K562 (cell line): ENCODE data around the gene DHX29. TPM values are rescaled to one million over a fixed set of nuclear protein-coding genes. Genes with fewer than 3 reads are reported as not detected.

Experiments used
- CAMTA2 ChIP-seq: fragments of 250-450 bp; sonication (Bioruptor Pico); conservative IDR thresholded peaks from 2 replicates; pipeline ENCODE4 v1.5.1; 2022
- CXXC5 ChIP-seq: fragments of 250-450 bp; sonication (Bioruptor Pico); IDR thresholded peaks from 2 replicates; pipeline ENCODE4 v1.8.0; 2022; ENCODE audit warnings: inconsistent platforms, mild to moderate bottlenecking, moderate library complexity
- MCM7 ChIP-seq, 2 experiments: fragments of 450-650 bp; IDR thresholded peaks; 2 replicates each; pipeline ENCODE4 v1.6.1; 2016 to 2018
- NCOA6 ChIP-seq: fragments of 450-650 bp; IDR thresholded peaks from 2 replicates; pipeline ENCODE4 v1.6.1; 2017; ENCODE audit warnings: mild to moderate bottlenecking
- TEAD4 ChIP-seq, 2 experiments: sonication (generic) in 1 of 2; formaldehyde crosslinking in 1 of 2; IDR thresholded peaks; 2 replicates each; pipeline versions ENCODE4 v1.6.1 to v1.8.0; 2012 to 2022; ENCODE audit warnings: borderline replicate concordance in 1 of 2, inconsistent platforms in 1 of 2, low read length in 1 of 2, mild to moderate bottlenecking in 1 of 2, missing genetic modification reagents in 1 of 2
- ZKSCAN1 ChIP-seq: fragments of 150-350 bp; IDR thresholded peaks from 2 replicates; pipeline ENCODE4 v1.6.1; 2016; ENCODE audit warnings: low read depth, low read length
- ZNF232 ChIP-seq: sonication (generic); formaldehyde crosslinking; IDR thresholded peaks from 2 replicates; pipeline ENCODE4 v1.8.0; 2022; ENCODE audit warnings: mild to moderate bottlenecking, missing genetic modification reagents
- ZNF274 ChIP-seq: IDR thresholded peaks from 2 replicates; pipeline ENCODE4 v1.6.1; 2011; ENCODE audit warnings: low read depth, mild to moderate bottlenecking, low read length, moderate library complexity, borderline replicate concordance
- ZNF695 ChIP-seq: fragments of 450-650 bp; formaldehyde crosslinking; IDR thresholded peaks from 2 replicates; pipeline ENCODE4 v1.4.0; 2020; ENCODE audit warnings: mild to moderate bottlenecking, moderate library complexity
- polyA plus RNA-seq, 8 experiments: library from polyadenylated mRNA; depleted of rRNA in 4 of 8; stranded (reverse) in 5 of 8; unstranded in 3 of 8; fragments of >200 nt; fragmentation: Nextera tagmentation in 2 of 8; fragmentation: Illumina TruSeq in 1 of 8; extraction: Ambion mirVana in 2 of 8; extraction: Trizol in 1 of 8; gene quantifications; 2 replicates each; pipeline versions ENCODE4 v1.2.1 to v1.2.3, GENCODE V29; 2011 to 2014; ENCODE audit warnings: inconsistent platforms in 1 of 8, missing spikeins in 1 of 8
- total RNA-seq, 7 experiments: library from RNA; depleted of rRNA in 6 of 7; stranded (reverse); fragments of >200 nt in 6 of 7; fragmentation: Illumina TruSeq in 2 of 7; extraction: Trizol in 2 of 7; gene quantifications; 2 replicates each; pipeline versions ENCODE4 v1.2.1 to v1.2.3, GENCODE V29; 2011 to 2021; ENCODE audit warnings: low replicate concordance in 1 of 7
- TF ChIP-seq, protein P1 (sequence below): sonication (generic); formaldehyde crosslinking; IDR thresholded peaks from 2 replicates; pipeline ENCODE4 v1.8.0; 2022; ENCODE audit warnings: mild to moderate bottlenecking, missing genetic modification reagents
- TF ChIP-seq, protein P2 (sequence below): fragments of 250-450 bp; sonication (Bioruptor Pico); IDR thresholded peaks from 2 replicates; pipeline ENCODE4 v1.4.0; 2020; ENCODE audit warnings: mild to moderate bottlenecking, moderate library complexity
- TF ChIP-seq, protein P3 (sequence below): fragments of 250-450 bp; sonication (Bioruptor Pico); IDR thresholded peaks from 2 replicates; pipeline ENCODE4 v1.5.0; 2020; ENCODE audit warnings: mild to moderate bottlenecking
- TF ChIP-seq, protein P4 (sequence below): fragments of 450-650 bp; conservative IDR thresholded peaks from 2 replicates; pipeline ENCODE4 v1.6.1; 2016; ENCODE audit warnings: missing genetic modification characterization, low read depth, mild to moderate bottlenecking, control low read depth, missing compliant biosample characterization
- TF ChIP-seq, protein P5 (sequence below): fragments of 250-450 bp; sonication (Bioruptor Pico); IDR thresholded peaks from 2 replicates; pipeline ENCODE4 v1.4.0; 2020

Gene DHX29
- total and polyA plus RNA-seq, 9 of the 15 experiments (the other 6 are each of a cell fraction or from before 2014, with no cell fraction given) = 7.5 to 42.1 (median 25.0) TPM

DNA sequence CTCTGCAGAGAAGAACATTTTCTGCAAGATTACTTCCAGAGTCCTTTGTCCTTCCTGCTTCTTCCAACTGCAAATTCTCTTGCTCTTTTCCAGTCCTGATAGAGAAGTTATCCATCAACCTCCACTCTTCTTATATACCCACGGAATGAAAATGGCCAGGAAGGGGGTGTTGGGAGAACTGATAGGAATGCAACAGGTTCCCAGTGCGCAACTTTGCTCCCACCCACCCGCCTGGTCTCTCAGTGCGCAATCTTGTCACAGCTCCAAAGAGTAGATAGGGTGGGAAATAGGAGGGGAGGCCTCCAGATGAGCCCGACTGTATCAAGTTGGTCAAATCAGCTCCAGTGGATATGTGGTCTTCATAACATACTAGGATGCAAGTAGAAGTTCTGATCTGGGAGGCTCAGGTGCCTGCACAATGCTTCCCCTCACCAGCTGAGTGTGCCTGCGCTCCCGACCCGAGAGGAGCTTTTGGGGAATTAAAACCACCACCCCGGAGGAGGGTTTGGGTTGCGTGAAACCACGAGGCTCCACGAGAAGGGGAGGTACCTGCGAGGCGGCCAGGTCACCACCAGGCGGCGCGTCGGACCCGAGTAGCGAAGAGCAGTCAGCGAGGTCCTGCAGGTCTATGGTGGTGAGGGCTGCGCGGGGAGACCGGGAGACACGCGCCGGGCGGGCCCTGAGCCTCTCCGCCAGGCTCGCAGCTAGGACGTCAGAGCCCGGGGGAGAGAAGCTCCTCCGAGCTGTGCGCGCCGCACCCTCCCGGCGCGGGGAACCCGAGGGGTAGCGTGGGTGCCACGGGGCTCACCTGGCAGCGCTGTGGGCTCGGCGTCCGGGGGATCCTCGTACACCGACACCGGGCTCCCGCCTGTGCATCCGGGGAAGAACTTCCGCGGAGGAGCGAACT is 81.2 kb downstream of the DHX29 start (continued):
- TF ChIP-seq, protein P1, sequence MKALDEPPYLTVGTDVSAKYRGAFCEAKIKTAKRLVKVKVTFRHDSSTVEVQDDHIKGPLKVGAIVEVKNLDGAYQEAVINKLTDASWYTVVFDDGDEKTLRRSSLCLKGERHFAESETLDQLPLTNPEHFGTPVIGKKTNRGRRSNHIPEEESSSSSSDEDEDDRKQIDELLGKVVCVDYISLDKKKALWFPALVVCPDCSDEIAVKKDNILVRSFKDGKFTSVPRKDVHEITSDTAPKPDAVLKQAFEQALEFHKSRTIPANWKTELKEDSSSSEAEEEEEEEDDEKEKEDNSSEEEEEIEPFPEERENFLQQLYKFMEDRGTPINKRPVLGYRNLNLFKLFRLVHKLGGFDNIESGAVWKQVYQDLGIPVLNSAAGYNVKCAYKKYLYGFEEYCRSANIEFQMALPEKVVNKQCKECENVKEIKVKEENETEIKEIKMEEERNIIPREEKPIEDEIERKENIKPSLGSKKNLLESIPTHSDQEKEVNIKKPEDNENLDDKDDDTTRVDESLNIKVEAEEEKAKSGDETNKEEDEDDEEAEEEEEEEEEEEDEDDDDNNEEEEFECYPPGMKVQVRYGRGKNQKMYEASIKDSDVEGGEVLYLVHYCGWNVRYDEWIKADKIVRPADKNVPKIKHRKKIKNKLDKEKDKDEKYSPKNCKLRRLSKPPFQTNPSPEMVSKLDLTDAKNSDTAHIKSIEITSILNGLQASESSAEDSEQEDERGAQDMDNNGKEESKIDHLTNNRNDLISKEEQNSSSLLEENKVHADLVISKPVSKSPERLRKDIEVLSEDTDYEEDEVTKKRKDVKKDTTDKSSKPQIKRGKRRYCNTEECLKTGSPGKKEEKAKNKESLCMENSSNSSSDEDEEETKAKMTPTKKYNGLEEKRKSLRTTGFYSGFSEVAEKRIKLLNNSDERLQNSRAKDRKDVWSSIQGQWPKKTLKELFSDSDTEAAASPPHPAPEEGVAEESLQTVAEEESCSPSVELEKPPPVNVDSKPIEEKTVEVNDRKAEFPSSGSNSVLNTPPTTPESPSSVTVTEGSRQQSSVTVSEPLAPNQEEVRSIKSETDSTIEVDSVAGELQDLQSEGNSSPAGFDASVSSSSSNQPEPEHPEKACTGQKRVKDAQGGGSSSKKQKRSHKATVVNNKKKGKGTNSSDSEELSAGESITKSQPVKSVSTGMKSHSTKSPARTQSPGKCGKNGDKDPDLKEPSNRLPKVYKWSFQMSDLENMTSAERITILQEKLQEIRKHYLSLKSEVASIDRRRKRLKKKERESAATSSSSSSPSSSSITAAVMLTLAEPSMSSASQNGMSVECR = no peak
- TF ChIP-seq, protein P2, sequence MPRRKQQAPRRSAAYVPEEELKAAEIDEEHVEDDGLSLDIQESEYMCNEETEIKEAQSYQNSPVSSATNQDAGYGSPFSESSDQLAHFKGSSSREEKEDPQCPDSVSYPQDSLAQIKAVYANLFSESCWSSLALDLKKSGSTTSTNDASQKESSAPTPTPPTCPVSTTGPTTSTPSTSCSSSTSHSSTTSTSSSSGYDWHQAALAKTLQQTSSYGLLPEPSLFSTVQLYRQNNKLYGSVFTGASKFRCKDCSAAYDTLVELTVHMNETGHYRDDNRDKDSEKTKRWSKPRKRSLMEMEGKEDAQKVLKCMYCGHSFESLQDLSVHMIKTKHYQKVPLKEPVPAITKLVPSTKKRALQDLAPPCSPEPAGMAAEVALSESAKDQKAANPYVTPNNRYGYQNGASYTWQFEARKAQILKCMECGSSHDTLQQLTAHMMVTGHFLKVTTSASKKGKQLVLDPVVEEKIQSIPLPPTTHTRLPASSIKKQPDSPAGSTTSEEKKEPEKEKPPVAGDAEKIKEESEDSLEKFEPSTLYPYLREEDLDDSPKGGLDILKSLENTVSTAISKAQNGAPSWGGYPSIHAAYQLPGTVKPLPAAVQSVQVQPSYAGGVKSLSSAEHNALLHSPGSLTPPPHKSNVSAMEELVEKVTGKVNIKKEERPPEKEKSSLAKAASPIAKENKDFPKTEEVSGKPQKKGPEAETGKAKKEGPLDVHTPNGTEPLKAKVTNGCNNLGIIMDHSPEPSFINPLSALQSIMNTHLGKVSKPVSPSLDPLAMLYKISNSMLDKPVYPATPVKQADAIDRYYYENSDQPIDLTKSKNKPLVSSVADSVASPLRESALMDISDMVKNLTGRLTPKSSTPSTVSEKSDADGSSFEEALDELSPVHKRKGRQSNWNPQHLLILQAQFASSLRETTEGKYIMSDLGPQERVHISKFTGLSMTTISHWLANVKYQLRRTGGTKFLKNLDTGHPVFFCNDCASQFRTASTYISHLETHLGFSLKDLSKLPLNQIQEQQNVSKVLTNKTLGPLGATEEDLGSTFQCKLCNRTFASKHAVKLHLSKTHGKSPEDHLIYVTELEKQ = no peak
- TF ChIP-seq ZNF232 (CRISPR knock-in tag) (no peak; the same call in 1 of the 2 replicates), ZNF695 (CRISPR knock-in tag) (no peak), MCM7 (IDR thresholded peaks at IDR 0.05) (no peak), NCOA6 (no peak), ZNF274 (no peak), CXXC5 (CRISPR knock-in tag) (peak; percentile 61; the same call in 1 of the 2 replicates), TEAD4 (IDR thresholded peaks at IDR 0.05; ENCODE audit: low read length) (no peak), TEAD4 (CRISPR knock-in tag; IDR thresholded peaks at IDR 0.05; ENCODE audit: borderline replicate concordance) (no peak), ZKSCAN1 (no peak), CAMTA2 (CRISPR knock-in tag) (no peak)
- TF ChIP-seq, protein P3, sequence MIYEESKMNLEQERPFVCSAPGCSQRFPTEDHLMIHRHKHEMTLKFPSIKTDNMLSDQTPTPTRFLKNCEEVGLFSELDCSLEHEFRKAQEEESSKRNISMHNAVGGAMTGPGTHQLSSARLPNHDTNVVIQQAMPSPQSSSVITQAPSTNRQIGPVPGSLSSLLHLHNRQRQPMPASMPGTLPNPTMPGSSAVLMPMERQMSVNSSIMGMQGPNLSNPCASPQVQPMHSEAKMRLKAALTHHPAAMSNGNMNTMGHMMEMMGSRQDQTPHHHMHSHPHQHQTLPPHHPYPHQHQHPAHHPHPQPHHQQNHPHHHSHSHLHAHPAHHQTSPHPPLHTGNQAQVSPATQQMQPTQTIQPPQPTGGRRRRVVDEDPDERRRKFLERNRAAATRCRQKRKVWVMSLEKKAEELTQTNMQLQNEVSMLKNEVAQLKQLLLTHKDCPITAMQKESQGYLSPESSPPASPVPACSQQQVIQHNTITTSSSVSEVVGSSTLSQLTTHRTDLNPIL (CRISPR knock-in tag) = no peak
- TF ChIP-seq, protein P4, sequence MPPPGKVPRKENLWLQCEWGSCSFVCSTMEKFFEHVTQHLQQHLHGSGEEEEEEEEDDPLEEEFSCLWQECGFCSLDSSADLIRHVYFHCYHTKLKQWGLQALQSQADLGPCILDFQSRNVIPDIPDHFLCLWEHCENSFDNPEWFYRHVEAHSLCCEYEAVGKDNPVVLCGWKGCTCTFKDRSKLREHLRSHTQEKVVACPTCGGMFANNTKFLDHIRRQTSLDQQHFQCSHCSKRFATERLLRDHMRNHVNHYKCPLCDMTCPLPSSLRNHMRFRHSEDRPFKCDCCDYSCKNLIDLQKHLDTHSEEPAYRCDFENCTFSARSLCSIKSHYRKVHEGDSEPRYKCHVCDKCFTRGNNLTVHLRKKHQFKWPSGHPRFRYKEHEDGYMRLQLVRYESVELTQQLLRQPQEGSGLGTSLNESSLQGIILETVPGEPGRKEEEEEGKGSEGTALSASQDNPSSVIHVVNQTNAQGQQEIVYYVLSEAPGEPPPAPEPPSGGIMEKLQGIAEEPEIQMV = no peak
- TF ChIP-seq, protein P5, sequence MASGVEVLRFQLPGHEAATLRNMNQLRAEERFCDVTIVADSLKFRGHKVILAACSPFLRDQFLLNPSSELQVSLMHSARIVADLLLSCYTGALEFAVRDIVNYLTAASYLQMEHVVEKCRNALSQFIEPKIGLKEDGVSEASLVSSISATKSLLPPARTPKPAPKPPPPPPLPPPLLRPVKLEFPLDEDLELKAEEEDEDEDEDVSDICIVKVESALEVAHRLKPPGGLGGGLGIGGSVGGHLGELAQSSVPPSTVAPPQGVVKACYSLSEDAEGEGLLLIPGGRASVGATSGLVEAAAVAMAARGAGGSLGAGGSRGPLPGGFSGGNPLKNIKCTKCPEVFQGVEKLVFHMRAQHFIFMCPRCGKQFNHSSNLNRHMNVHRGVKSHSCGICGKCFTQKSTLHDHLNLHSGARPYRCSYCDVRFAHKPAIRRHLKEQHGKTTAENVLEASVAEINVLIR (CRISPR knock-in tag) = no peak
